Forelimb muscle (tissue), 1 donor: Measurements from ENCODE around the gene PRDM1. TPM values are rescaled to one million over a fixed set of nuclear protein-coding genes. Genes with fewer than 3 reads are reported as not detected.

Source experiments
- DNase-seq: peaks from one replicate; pipeline ENCODE4 v3.0.0-alpha.2; 2013; ENCODE audit warnings: low read depth
- polyA plus RNA-seq: library from polyadenylated mRNA; unstranded; fragments of 120-200 nt; gene quantifications from one replicate; pipeline ENCODE4 v1.2.1, GENCODE V29; 2013; ENCODE audit not compliant: insufficient read length

PRDM1 gene
- polyA plus RNA-seq, 1 donor: 4.0 TPM

DNA sequence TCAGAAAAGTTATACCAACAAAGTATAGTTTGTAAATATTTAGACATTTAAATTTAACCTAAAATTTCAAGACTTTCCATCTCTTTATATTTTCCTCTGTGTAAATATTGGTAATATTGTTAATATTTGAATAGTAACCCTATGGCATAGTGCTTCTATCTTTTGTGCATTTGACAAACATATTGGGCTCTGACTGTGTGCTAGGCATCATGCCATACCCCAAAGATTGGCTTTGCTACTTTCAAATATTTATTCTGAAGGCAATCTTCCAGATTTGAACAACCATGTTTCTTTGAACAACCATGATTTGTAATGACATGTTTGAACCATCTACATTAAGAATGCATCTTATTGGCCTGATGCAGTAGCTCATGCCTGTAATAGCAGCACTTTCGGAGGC lies 15.5 kb upstream of the PRDM1 start:
- DNase-seq: no peak

GRCh38 chr6:106072501-106073090 lies 13.5 kb upstream of the PRDM1 start:
- DNase-seq: no peak

DNA sequence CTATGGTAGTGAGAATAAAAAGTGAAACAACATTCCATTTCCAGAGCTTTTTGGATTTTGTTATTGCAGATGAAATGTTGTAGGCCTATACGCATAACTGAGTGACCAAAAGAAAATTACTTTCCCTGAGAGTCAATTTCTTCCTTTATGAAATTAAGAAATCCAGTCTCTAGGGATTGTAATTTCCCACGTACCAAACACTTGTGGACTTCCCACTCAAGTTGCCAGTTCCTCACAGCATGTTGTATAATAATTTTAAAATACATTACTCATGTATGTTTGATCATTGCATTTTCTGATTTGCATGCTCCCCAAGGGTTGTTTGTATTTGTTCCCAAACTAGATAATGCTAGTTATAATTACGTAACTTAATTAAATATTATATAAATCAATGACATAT lies 12.0 kb upstream of the PRDM1 start:
- no peak for DNase-seq

DNA sequence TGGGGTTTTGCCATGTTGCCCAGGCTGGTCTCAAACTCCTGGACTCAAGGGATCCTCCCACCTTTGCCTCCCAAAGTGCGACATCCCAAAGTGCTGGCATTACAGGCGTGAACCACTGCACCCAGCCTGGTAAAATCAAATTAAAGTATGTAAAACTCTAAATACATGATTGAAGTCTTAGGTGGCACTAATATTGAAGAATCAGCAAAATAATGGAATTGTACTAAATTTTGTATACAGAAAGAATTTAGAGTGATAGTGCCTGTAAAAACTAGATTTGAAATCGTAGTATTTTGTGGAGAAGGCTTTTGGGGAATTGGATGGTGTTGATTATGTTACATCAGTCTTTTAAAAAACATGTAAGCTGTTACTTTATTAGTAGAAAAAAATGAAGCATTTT lies 10.0 kb upstream of the PRDM1 start:
- no peak for DNase-seq

GRCh38 chr6:106077170-106077569 lies 9.0 kb upstream of the PRDM1 start:
- DNase-seq: no peak

- DNase-seq: no peak
Measured at GRCh38 chr6:106077881-106078280, 8.3 kb upstream of the PRDM1 start.

DNA sequence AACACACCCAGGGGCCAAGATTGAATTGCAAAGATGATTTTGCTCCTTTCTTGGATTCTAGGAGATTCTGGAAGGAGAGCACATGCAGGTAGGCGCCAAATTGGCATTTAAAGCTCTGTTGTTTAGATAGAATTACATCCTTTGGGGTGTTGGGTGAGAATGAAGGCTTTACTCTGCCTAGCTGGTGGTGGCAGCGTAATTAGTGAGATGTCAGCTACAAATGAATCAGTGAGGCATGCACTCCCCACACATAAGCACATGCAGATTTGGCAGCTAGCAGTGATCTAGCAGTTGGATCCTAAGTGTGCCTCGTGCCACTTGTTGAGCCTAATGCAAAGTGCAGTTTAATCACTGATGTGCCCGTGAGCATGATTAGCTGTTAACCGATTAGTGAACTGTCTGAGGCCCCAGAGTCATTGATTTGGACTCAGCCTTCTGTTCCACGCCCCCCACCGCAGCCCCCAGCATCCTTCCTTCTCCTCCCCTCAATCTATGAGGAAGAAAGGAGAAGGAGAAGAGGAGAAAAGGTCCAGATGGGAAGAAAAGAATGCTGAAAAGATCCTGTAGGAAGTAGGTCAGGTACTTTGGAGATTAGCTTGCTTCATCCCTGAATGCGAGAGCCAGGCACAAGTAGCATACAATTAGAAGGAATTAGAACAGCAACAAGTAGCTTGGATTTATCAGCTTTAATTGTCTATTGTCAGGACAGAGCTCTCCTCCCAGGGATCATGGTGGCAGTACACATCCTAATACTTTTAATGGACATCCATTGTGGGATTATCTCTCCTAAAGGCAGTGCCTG lies 6.0 kb upstream of the PRDM1 start:
- no peak for DNase-seq

GRCh38 chr6:106080763-106081095 lies 5.4 kb upstream of the PRDM1 start:
- DNase-seq: no peak

DNA sequence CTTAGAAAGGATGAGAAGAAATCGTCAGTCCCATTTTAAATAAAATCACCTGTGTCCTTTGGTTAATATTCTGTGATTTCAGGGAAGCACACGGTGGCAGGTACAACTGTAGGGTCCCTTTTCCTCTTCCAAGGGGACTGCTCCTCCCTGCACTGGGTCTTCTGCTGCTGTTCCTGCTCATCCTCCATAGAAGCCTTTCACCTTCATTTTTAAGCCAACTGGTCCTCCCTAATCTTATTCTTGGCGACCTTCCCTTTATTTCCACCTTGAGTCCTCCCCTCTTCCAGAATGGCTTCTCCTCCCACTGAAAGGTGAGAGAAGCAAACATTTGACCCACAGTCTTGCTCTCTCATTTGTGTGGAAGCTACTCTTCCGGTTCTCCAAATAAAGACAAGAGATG lies 4.4 kb upstream of the PRDM1 start:
- DNase-seq: no peak

DNA sequence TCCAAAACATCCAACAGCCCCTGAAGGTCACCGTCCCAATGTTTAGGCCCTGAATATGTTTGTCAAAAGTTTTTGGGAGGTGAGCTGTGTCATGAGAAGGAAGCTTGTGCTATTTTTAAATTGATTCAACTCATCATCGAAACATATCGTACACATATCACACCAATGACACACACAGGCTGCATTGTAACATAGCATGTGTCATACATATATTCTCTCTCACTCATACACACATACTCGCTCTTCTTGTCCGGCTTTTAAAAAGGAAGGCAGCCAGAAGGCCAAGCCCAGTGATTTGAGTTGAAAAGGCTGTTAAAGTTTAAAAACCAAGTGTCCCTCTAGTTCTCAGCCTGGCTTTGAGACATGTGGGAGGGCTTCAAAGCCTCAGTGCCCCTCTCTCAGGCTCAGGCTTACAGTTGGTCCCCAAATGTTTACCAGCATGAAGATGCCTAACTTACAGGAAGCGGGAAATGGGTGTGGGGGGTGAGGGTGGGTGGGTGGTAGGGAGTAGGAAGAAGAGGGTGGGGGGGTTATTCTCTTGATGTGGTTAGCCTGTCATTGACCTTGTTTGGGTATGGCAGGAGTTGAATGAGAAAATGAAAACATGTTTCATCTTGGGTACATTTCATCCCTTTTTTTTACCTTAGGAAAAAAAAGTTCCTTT lies 3.3 kb upstream of the PRDM1 start:
- no peak for DNase-seq

- DNase-seq: no peak
Measured at GRCh38 chr6:106083618-106084017, 2.5 kb upstream of the PRDM1 start.

DNA sequence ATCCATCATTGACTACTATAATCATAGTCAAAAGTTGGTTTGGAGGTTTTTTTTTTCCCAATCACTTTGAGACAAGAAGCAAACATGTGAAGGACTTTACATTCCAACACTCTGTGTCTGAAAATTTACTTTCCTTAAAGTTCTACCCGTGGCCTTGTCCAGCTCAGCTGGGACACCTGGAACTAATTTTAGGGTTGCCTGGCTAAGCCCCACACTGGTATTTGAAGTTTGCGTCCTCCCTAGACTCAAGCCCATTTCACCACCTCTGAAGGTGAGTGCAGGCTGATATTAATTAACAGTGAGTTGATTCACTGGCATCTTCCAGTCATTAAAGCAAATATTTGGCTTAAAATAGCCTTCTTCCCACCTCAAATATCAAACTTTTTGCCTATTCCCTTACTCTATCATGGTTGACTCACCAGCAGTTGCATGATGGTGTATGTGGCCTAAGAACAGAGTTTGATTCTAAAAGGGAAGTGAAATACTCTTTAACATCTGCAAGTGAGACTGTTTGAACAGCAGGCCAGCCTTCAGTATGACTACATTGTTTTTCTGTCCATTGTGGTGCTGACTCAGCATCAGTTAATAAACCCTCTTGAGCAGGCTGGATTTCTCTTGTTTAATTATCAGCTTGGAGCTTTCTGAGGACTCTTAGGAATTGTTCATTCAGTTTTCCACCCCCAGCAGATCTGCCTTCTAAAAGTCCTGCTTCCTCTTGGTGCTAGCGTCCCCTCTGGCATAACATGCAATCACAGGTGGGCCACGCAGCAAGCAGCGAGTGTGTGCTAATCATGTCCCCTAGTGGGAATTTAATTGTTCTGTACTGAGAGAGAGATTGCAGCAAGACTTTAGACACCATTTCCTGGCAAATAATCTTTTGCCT lies 1.8 kb upstream of the PRDM1 start:
- DNase-seq: no peak

GRCh38 chr6:106084989-106085691 lies 996 bp upstream of the PRDM1 start:
- no peak for DNase-seq

DNA sequence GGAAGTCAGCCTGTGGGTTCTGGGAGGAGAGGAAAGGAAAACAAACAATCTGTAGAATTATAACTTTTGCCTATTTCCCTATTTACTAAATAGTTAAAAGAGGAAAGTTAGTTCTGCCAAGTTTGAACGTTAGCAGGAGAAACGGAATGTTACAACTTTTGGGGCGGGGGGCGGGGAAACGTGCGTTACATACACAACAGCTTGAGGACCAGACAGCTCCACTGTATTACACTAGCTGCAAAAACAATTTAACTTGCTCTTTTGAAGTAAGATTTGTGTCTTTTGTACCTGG lies 498 bp upstream of the PRDM1 start:
- DNase-seq: no peak

DNA sequence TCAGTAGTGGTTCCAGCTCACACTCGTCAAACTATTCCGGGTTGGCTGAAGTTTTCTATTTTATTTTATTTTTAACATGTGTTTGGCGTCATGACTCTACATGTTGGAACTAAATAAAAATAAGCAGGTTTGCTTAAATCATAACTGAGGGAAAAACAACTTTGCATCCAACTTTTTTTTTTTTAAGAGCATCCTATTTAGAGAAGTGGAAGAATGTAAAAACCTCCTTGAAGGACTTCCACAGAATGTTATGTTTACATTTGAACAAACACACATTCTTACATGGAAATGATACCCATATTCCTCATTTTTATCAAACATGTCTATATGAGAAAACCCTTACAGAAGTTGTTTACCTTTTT lies 659 bp downstream of the PRDM1 start:
- DNase-seq: no peak

- no peak for DNase-seq
Measured at GRCh38 chr6:106087548-106088325, 1.6 kb downstream of the PRDM1 start.

GRCh38 chr6:106090001-106090400 lies 3.9 kb downstream of the PRDM1 start:
- no peak for DNase-seq

- DNase-seq: no peak
Measured at GRCh38 chr6:106092279-106092678, 6.1 kb downstream of the PRDM1 start.

GRCh38 chr6:106094261-106094963 lies 8.3 kb downstream of the PRDM1 start:
- DNase-seq: no peak

- no peak for DNase-seq
Measured at GRCh38 chr6:106094964-106095335, 8.8 kb downstream of the PRDM1 start.
